Mammary epithelial cell (primary cell): ENCODE data around the gene MACO1.
"Not testable (repeated sequence)": the region's sequence is repeated elsewhere in the genome, so short reads cannot be mapped to it uniquely, and the experiment has no call there.

Source experiments
- EZH2 ChIP-seq: IDR thresholded peaks from 2 replicates; pipeline ENCODE4 v1.6.1; 2012; ENCODE audit warnings: low read length, inconsistent platforms, borderline replicate concordance
- TF ChIP-seq, protein P1 (sequence below), 2 donors: IDR thresholded peaks in 1 of 2; conservative IDR thresholded peaks in 1 of 2; 2 replicates each; pipeline ENCODE4 v1.5.1; 2011 to 2012; ENCODE audit warnings: inconsistent platforms in 2 of 2, low read length in 2 of 2, mild to moderate bottlenecking in 2 of 2, control low read depth in 1 of 2, low read depth in 1 of 2; ENCODE audit not compliant: insufficient read depth in 1 of 2; ENCODE audit errors: extremely low read depth in 1 of 2

DNA sequence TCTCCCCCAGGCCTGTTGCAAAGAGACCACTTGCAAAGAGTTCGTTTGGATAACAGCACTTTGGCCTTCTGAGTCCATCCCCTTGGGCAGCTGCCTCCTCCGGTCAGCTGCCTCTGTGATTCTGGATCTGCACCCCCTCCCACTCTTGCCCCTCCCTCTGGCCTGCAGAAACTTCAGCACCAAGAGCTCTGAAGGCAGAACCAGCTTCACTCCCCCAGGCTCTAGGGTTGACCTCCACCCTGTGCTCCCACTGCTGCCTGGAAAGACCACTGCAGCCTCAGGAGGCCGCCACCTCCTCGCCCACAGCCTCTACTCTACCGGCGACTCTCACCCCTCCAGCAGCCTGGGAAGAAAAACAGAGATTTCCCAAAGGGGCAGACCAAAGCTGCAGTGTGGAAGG lies 16.5 kb upstream of the MACO1 start:
- TF ChIP-seq, protein P1, sequence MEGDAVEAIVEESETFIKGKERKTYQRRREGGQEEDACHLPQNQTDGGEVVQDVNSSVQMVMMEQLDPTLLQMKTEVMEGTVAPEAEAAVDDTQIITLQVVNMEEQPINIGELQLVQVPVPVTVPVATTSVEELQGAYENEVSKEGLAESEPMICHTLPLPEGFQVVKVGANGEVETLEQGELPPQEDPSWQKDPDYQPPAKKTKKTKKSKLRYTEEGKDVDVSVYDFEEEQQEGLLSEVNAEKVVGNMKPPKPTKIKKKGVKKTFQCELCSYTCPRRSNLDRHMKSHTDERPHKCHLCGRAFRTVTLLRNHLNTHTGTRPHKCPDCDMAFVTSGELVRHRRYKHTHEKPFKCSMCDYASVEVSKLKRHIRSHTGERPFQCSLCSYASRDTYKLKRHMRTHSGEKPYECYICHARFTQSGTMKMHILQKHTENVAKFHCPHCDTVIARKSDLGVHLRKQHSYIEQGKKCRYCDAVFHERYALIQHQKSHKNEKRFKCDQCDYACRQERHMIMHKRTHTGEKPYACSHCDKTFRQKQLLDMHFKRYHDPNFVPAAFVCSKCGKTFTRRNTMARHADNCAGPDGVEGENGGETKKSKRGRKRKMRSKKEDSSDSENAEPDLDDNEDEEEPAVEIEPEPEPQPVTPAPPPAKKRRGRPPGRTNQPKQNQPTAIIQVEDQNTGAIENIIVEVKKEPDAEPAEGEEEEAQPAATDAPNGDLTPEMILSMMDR (conservative IDR thresholded peaks at IDR 0.05 in 1 of 2, IDR thresholded peaks at IDR 0.05 in 1 of 2; ENCODE audit: extremely low read depth in 1 of 2, insufficient read depth in 1 of 2, low read depth in 1 of 2, low read length in 2 of 2) = not testable (repeated sequence)
- TF ChIP-seq EZH2 = not testable (repeated sequence)
